ENCODE results near the gene SPPL3.
"Not testable (repeated sequence)": the region's sequence is repeated elsewhere in the genome, so short reads cannot be mapped to it uniquely, and the experiment has no call there.

Gene SPPL3

DNA sequence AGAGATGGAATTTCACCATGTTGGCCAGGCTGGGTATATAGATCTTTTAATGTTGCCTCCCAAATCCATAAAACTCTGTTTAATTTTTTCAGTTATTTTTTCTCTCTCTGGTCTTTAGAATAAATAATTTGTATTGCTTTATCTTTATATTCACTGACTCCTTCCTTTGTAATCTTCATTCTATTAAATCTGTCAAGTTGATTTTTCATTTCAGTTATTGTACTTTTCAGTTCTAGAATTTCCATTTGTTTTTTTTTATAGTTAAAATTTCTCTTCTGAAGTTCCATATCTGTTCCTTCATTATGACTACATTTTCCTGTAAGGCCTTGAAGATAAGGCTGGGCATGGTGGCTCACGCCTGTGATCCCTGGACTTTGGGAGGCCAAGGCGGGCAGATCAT, 13.6 kb upstream of the SPPL3 start:
- DNase-seq, result no peak

DNA sequence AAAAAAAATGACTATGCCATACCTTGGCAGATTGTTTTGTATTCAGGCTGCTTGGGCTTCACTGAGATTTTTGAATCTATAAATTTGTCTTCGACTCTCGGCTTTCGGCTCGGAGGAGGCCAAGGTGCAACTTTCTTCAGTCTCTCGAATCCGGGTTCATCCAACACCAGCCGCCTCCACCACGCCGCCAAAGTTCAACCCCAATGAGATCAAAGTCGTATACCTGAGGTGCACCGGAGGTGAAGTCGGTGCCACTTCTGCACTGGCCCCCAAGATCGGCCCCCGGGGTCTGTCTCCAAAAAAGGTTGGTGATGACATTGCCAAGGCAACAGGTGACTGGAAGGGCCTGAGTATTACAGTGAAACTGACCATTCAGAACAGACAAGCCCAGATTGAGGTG, 12.4 kb upstream of the SPPL3 start:
- no peak for DNase-seq

DNA sequence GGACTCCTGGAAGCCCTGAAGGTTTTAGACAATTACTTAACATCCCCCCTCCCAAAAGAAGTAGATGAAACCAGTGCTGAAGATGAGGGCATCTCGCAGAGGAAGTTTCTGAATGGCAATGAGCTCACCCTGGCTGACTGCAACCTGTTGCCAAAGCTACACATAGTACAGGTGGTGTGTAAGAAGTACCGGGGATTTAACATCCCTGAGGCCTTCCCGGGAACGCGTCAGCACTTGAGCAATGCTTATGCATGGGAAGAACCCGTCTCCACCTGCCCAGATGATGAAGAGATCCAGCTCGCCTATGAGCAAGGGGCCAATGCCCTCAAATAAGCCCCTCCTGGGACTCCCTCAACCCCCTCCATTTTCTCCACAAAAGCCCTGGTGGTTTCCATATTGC, 10.6 kb upstream of the SPPL3 start:
- no peak for DNase-seq

DNA sequence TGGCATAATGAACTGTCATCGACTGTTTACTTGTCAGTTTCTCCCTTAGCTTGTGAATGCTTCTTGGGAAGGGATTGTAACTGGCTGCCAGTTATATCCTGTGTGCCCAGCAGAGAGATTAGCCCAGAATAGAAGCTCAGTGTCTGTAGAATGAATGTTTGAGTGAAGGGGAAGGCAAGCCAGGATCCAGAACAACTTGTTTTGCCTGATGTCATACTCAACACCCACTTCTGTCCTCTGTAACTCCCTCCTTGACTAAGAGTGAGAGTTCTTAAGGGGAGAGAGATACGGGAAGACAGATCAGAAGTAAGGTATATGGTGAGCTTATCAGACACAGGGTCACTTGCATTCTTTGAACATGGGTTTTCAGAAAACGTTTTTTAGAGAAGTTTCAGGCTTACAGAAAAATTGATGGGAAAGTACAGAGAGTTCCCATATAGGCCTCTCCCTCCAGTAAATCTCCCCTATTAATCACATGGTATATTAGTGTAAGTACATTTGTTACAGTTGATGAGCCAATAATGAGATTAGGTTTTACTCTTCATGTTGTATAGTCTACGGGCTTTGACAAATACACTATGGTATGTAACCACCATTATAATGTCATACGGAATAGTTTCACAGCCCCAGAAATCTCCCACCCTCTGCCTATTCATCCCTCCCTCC, 5.6 kb upstream of the SPPL3 start:
- DNase-seq, result no peak

DNA sequence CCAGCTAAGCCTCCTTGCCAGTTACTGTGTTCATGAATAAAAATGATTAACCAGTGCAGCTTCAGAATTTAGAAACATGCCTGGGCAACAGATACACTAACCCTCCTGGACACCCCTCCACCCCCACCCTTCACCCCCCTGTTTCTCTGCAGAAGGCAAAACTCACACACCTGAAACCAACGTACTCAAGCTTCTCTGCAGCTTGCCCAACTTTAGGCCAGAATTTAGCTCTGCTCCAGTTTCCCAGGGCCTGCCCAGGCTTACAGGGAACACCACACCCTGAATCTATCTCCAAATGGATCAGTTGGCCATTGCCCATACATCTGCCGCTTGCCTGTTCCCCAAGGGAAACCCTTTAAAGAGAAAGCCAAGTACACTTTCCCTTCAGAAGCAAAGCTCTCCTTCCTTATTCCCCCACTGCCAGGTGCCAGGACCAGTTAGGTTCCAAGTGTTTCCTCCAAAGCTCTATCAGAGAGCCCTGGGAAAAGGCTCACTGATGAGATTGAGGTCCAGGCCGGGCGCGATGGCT, 1.8 kb upstream of the SPPL3 start:
- no peak for DNase-seq

DNA sequence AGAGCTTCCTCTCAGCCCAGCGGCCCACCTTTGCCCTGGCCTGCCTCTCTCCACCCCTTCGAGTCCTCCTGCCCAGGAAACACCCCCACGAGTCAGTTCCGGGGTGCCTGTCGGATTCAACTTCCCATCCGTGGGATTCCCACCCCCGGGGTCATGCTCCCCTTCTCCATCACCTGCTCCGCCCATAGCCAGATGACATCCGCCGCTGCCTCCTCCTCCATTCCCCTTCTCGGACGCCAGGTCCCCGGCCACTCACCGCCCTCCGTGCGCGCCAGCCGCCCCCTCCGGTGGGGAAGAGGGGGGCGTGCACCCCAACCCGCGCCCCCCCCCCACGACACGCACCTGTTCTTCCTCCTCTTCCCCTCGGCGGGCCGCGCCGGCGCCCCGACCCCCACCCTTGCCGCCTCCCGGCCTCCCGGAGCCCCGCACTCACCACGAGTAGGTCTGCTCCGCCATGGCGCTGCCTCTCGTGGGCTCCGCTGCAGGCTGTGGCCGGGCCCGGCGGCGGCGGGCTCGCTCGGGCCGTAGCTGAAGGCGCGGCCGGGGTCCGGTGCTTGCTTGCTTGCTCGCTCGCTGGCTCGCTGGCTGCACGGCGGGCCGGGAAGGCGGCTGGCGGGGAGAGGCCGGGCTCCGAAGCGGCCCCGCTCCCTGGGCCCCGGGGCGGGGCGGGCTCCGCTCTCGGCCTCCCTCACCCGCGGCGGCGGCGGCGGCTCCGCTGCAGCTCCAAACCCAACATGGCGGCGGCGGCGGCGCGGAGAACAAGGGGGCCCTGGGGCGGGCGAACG, 554 bp downstream of the SPPL3 start:
- peak; percentile 26 for DNase-seq

- DNase-seq, result no peak
These were observed 1.2 kb downstream of the SPPL3 start for GRCh38 chr12:120902846-120903411.

- no peak for DNase-seq
These were observed 2.3 kb downstream of the SPPL3 start for GRCh38 chr12:120901818-120902217.

DNA sequence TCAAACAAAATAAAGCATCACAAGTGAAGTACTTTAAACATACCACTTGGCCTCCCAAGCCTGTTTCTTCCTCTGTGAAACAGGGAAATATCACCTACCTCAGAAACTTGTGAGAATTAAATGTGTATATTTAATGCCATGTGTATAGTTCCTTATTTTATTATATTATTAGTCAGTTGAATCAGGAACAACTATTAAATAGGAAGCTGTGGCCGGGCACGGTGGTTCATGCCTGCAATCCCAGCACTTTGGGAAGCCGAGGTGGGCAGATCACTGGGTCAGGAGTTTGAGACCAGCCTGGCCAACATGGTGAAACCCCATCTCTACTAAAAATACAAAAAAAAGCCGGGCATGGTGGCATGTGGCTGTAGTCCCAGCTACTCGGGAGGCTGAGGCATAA, 3.1 kb downstream of the SPPL3 start:
- DNase-seq, result not testable (repeated sequence)

DNA sequence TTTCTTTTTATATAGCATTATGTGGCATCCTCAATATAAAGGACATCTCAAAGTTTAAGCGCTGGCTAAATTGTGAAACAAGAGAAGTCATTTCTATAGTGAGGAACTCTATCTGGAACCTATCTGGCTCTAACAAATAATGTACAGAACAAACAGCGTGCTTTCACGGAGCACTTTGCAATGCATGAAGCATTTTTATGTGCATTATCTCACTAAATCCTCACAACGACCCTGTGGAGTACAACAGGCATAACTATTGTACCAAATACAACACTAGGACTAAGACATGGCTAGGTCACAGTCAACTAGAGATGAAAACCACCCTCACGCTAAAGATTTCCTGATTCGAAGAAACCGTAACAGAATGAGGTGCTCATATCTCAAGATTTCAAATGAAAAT, 8.6 kb downstream of the SPPL3 start:
- no peak for DNase-seq

GRCh38 chr12:120892265-120892664, 11.9 kb downstream of the SPPL3 start:
- no peak for DNase-seq

- no peak for DNase-seq
These were observed 13.2 kb downstream of the SPPL3 start for GRCh38 chr12:120890963-120891362.

- no peak for DNase-seq
These were observed 16.7 kb downstream of the SPPL3 start for GRCh38 chr12:120887253-120888043.

DNA sequence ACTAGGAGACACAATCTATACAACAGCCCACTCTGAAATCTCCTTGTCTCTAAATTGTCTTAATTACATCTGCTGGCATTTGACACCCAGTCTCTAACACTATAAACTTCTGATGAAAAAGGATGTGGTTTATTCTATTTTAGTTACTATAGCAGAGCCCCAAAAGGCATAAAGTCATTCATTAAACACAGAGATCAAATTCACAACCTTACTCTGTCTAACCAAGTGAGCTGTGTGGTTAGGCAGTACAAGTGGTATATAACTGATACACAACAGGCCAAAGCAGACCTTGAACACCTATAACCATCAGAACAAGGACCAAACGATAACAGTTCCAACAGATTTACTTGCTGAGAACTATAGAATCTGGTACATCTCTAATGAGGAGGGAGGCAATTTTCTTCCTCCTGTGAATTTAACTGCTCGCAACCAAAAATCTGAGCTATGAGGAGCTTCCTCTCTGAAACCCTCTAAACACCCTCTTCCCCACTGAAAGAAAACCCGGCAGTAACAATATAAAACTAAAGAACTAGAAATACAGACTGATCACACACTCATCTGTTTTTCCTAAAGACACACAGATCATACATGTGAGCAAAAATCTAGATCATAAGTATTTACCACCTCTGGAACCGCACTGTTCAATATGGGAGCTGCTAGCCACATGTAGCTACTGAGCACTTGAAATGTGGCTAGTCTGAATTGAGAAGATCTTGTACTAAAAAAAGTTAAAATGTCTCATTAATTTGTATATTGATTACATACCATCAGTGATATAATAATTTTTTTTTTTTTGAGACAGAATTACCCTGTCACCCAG, 17.7 kb downstream of the SPPL3 start:
- no peak for DNase-seq

DNA sequence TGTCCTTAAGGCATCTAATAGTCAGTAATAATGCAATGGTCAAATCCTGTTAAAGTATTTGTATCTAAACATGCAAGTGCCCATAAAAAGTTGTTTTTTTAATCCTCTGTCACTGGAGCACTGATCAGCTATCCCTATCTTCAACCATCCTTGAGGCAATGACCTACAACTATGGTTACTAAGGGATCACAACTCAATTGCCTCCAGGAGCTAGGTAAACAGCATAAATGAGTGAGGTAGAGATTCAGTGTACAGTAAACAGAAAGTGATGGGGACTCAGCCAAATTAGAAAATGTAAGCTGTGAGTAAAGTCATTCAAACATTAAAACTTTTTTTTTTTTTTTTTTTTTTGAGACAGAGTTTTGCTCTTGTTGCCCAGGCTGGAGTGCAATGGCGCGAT, 18.6 kb downstream of the SPPL3 start:
- DNase-seq, result no peak

DNA sequence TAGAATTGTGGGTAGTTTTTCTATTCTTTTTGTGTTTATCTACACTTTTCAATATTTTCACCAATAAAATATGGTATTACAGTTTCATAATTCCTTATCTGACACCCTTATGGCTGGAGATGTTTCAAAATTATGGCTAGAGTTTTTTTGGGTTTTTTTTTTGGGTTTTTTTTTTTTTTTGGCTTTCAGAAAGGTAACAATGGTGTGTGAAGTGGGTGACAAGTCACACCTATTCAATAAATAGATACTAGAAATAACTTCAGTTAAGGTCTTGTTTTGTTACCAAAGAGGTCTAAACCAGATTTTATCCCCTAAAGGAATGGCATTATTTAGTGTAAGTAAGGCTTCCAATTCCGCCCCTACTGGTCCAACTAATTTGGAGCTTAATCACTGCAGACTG, 19.5 kb downstream of the SPPL3 start:
- no peak for DNase-seq

GRCh38 chr12:120882055-120882555, 22.1 kb downstream of the SPPL3 start:
- DNase-seq, result no peak

GRCh38 chr12:120879718-120880300, 24.3 kb downstream of the SPPL3 start:
- no peak for DNase-seq

- no peak for DNase-seq
These were observed 25.1 kb downstream of the SPPL3 start for GRCh38 chr12:120879102-120879501.

DNA sequence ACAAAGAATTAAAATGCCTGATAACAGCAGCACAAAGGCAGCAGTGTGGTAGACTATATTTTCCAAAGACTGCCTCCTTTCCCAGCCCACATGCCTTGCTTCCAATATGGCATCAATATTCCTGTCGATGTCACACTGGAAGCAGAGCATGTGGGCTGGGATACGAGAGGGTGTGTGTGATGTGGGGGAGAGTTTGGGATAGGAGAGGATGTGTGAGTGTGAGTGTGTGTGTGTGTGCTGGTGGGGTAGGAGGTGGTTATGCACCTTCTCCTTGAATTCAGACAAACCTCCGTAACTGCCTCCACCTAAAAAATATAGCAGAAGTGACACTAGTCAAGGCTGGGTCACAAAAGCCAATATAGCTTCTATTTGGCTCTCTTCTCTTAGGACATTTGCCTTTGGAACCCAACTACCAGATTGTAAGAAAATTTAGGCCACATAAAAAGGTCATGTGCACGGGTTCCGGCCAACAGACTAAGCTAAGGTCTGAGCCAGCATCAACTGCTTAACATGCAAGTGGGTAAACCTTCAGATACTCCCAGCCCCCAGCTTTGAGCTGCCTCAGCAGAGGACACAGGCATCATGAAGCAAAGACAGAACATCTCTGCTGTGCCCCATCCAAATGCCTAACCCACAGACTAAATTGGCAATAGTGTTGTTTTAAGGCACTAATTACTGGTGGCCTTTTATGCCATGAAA, 29.5 kb downstream of the SPPL3 start:
- DNase-seq, result no peak

DNA sequence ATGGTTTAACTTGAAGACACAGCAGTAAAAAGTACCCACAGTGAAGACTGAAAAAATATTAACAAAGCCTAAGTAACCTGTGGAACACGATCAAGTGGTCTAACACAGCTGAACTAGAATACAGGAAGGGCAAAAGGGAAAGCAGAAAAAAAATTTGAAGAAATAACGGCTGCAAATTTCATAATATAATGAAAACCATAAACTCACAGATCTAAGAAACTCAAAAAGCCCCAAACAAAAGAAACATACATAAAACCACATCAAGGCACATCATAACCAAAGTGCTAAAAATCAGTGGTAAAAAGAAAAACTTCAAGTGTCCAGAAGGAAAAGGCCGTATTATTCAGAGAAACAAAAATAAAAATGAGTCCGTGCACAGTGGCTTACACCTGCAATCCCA, 30.9 kb downstream of the SPPL3 start:
- DNase-seq, result no peak
